DND-41 (cell line): ENCODE results near the gene ZNF888.

ENCODE experiments used
- ATAC-seq: fragments of 200-7000 bp; cut with Tn5 transposase; 3 replicates; pipeline ENCODE4 v1.9.1; 2021; ENCODE audit warnings: low read depth; ENCODE audit not compliant: insufficient read depth
- DNase-seq: peaks from one replicate; pipeline ENCODE4 v3.0.0-alpha.2; 2020
- H2AFZ ChIP-seq: 2 replicates; pipeline ENCODE4 v1.6.0; 2012; ENCODE audit warnings: low read depth, low read length
- H3K27ac ChIP-seq: 2 replicates; pipeline ENCODE4 v1.5.1; 2012; ENCODE audit warnings: low read length, inconsistent platforms
- H3K27me3 ChIP-seq: fragments of 200-600 bp; sonication (generic); 2 replicates; pipeline ENCODE4 v1.6.0; 2012; ENCODE audit warnings: low read length, mild to moderate bottlenecking, inconsistent platforms; ENCODE audit not compliant: insufficient read depth, poor library complexity
- H3K36me3 ChIP-seq: 2 replicates; pipeline ENCODE4 v1.5.1; 2012; ENCODE audit warnings: low read length, inconsistent platforms; ENCODE audit not compliant: insufficient read depth
- H3K4me1 ChIP-seq: 2 replicates; pipeline ENCODE4 v1.5.1; 2012; ENCODE audit warnings: mild to moderate bottlenecking, low read length; ENCODE audit not compliant: insufficient read depth
- H3K4me2 ChIP-seq: 2 replicates; pipeline ENCODE4 v1.6.0; 2012; ENCODE audit warnings: mild to moderate bottlenecking, moderate library complexity, low read length, inconsistent platforms; ENCODE audit not compliant: insufficient read depth
- H3K4me3 ChIP-seq, 2 experiments: fragments of 200-600 bp in 1 of 2; shearing (Covaris generic) in 1 of 2; 2 replicates each; pipeline ENCODE4 v1.5.1; 2012 to 2016; ENCODE audit warnings: inconsistent platforms in 2 of 2, low read length in 2 of 2, mild to moderate bottlenecking in 2 of 2, low read depth in 1 of 2, moderate library complexity in 1 of 2
- H3K79me2 ChIP-seq: 2 replicates; pipeline ENCODE4 v1.6.0; 2012; ENCODE audit warnings: low read length, inconsistent platforms; ENCODE audit not compliant: insufficient read depth
- H3K9ac ChIP-seq: 2 replicates; pipeline ENCODE4 v1.6.0; 2012; ENCODE audit warnings: low read depth, mild to moderate bottlenecking, inconsistent platforms, low read length, moderate library complexity
- H3K9me3 ChIP-seq: 2 replicates; pipeline ENCODE4 v1.5.1; 2012; ENCODE audit warnings: low read length, moderate library complexity, mild to moderate bottlenecking, inconsistent platforms; ENCODE audit not compliant: insufficient read depth, severe bottlenecking
- H4K20me1 ChIP-seq: 2 replicates; pipeline ENCODE4 v1.6.0; 2012; ENCODE audit warnings: low read length; ENCODE audit not compliant: insufficient read depth
- EZH2 ChIP-seq: IDR thresholded peaks from 3 replicates; pipeline ENCODE4 v1.6.1; 2012; ENCODE audit warnings: borderline replicate concordance, low read depth, mild to moderate bottlenecking, moderate library complexity, low read length, inconsistent platforms; ENCODE audit not compliant: severe bottlenecking
- TF ChIP-seq, protein P1 (sequence below): IDR thresholded peaks from 2 replicates; pipeline ENCODE4 v1.5.1; 2012; ENCODE audit warnings: borderline replicate concordance, low read length, moderate library complexity, mild to moderate bottlenecking; ENCODE audit not compliant: poor library complexity, severe bottlenecking; ENCODE audit errors: extremely low read depth

Gene ZNF888

DNA sequence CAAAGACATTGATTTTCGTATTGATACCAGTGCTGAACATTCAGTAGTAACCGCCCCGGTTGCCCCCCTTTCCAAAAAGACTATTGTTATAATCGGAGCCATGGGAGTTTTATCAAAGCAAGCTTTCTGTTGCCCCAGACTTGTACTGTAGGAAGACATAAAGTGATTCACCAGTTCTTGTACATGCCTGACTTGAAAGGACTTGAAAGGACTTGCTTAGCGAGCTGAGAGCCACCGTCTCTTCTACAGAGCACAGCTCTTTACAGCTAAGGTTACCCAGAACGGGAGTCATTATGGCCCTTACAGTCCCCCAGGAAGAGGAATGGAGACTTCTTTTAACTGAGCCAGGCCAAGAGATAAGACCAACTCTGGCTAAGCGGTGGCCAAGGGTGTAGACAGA lies 34.4 kb upstream of the ZNF888 start:
- TF ChIP-seq EZH2, result no peak
- TF ChIP-seq, protein P1, sequence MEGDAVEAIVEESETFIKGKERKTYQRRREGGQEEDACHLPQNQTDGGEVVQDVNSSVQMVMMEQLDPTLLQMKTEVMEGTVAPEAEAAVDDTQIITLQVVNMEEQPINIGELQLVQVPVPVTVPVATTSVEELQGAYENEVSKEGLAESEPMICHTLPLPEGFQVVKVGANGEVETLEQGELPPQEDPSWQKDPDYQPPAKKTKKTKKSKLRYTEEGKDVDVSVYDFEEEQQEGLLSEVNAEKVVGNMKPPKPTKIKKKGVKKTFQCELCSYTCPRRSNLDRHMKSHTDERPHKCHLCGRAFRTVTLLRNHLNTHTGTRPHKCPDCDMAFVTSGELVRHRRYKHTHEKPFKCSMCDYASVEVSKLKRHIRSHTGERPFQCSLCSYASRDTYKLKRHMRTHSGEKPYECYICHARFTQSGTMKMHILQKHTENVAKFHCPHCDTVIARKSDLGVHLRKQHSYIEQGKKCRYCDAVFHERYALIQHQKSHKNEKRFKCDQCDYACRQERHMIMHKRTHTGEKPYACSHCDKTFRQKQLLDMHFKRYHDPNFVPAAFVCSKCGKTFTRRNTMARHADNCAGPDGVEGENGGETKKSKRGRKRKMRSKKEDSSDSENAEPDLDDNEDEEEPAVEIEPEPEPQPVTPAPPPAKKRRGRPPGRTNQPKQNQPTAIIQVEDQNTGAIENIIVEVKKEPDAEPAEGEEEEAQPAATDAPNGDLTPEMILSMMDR, result no peak
- Histone ChIP-seq H2AFZ (no peak overlapping the region), H3K9ac (no peak overlapping the region), H3K79me2 (peaks cover 56% of the 10 kb centered on the region), H3K36me3 (peaks cover 53% of the 10 kb centered on the region), H3K9me3 (no peaks in the 10 kb centered on the region), H3K27me3 (no peaks in the 10 kb centered on the region), H4K20me1 (peaks cover 24% of the 10 kb centered on the region; the same call in 1 of the 2 replicates), H3K4me2 (no peak overlapping the region), H3K27ac (no peak overlapping the region), H3K4me3 (no peak overlapping the region), H3K4me1 (peaks cover 24% of the 10 kb centered on the region)
- no peak for ATAC-seq
- DNase-seq, result no peak

DNA sequence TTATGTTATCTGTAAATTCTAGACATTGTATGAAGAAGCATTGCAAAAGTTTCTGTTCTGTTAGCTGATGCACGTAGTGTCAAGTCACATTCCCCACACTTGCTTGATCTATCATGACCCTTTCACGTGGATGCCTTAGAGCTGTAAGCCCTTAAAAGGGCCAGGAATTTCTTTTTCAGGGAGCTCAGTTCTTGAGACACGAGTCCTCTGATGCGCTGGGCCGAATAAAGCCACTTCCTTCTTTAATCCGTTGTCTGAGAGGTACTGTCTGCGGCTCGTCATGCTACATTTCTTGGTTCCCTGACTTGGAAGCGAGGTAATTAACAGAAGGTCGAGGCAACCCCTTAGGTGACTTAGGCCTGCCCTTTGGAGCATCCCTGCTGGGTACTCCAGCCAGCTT lies 33.7 kb upstream of the ZNF888 start:
- Histone ChIP-seq H3K27ac (no peak overlapping the region), H3K4me1 (peaks cover 22% of the 10 kb centered on the region), H4K20me1 (peaks cover 24% of the 10 kb centered on the region; the same call in 1 of the 2 replicates), H3K9me3 (no peaks in the 10 kb centered on the region), H3K79me2 (peaks cover 49% of the 10 kb centered on the region), H3K27me3 (no peaks in the 10 kb centered on the region), H3K36me3 (peaks cover 60% of the 10 kb centered on the region), H3K9ac (no peak overlapping the region), H3K4me3 (no peak overlapping the region), H3K4me2 (no peak overlapping the region), H2AFZ (no peak overlapping the region)
- DNase-seq (no peak), ATAC-seq (no peak)
- no peak for TF ChIP-seq EZH2
- TF ChIP-seq, protein P1, result no peak

- TF ChIP-seq EZH2, result no peak
- TF ChIP-seq, protein P1, result no peak
- H2AFZ ChIP-seq, result no peak overlapping the region
- no peaks in the 10 kb centered on the region for H4K20me1 ChIP-seq
- no peaks in the 10 kb centered on the region for H3K27me3 ChIP-seq
- no peak overlapping the region for H3K9ac ChIP-seq
- no peak for DNase-seq
- H3K4me3 ChIP-seq, result no peak overlapping the region
- H3K36me3 ChIP-seq, result peaks cover 44% of the 10 kb centered on the region
- H3K4me2 ChIP-seq, result no peak overlapping the region
- H3K4me1 ChIP-seq, result no peaks in the 10 kb centered on the region
- ATAC-seq, result no peak
- no peaks in the 10 kb centered on the region for H3K79me2 ChIP-seq
- H3K27ac ChIP-seq, result no peak overlapping the region
- no peaks in the 10 kb centered on the region for H3K9me3 ChIP-seq
Observed at GRCh38 chr19:52949422-52949821, 26.2 kb upstream of the ZNF888 start.
